Activated naive CD8-positive, alpha-beta T cell (primary cell): ENCODE measurements around the gene HOXA13.

Experiments used
- H3K27ac Mint-ChIP-seq: one replicate; pipeline ENCODE4 v1.8.0; 2021; ENCODE audit warnings: mixed read lengths
- H3K27me3 Mint-ChIP-seq: one replicate; pipeline ENCODE4 v1.8.0; 2021; ENCODE audit warnings: mixed read lengths
- H3K36me3 Mint-ChIP-seq: one replicate; pipeline ENCODE4 v1.8.0; 2021; ENCODE audit warnings: mixed read lengths
- H3K4me1 Mint-ChIP-seq: one replicate; pipeline ENCODE4 v1.8.0; 2021; ENCODE audit warnings: low read depth, mixed read lengths
- H3K4me3 Mint-ChIP-seq: one replicate; pipeline ENCODE4 v1.8.0; 2021; ENCODE audit warnings: mild to moderate bottlenecking, mixed read lengths
- H3K9me3 Mint-ChIP-seq: one replicate; pipeline ENCODE4 v1.8.0; 2021; ENCODE audit warnings: low read depth, mixed read lengths

HOXA13 gene

GRCh38 chr7:27217951-27218350 lies 18.1 kb upstream of the HOXA13 start:
- Mint-ChIP-seq H3K4me3 (no peak overlapping the region), H3K27ac (no peak overlapping the region), H3K36me3 (no peaks in the 10 kb centered on the region), H3K4me1 (peaks cover 12% of the 10 kb centered on the region), H3K27me3 (peaks cover 55% of the 10 kb centered on the region), H3K9me3 (no peaks in the 10 kb centered on the region)

- no peaks in the 10 kb centered on the region for H3K36me3 Mint-ChIP-seq
- H3K4me1 Mint-ChIP-seq, result peaks cover 16% of the 10 kb centered on the region
- no peak overlapping the region for H3K4me3 Mint-ChIP-seq
- H3K27ac Mint-ChIP-seq, result no peak overlapping the region
- H3K9me3 Mint-ChIP-seq, result no peaks in the 10 kb centered on the region
- peaks cover 59% of the 10 kb centered on the region for H3K27me3 Mint-ChIP-seq
Observed at GRCh38 chr7:27215356-27215755, 15.5 kb upstream of the HOXA13 start.

- Mint-ChIP-seq H3K36me3 (no peaks in the 10 kb centered on the region), H3K9me3 (no peaks in the 10 kb centered on the region), H3K4me3 (no peak overlapping the region), H3K27me3 (peaks cover 59% of the 10 kb centered on the region), H3K4me1 (peaks cover 12% of the 10 kb centered on the region), H3K27ac (no peak overlapping the region)
Observed at GRCh38 chr7:27214239-27214950, 14.5 kb upstream of the HOXA13 start.

GRCh38 chr7:27213433-27214238 lies 13.7 kb upstream of the HOXA13 start:
- no peak overlapping the region for H3K27ac Mint-ChIP-seq
- no peaks in the 10 kb centered on the region for H3K9me3 Mint-ChIP-seq
- H3K4me3 Mint-ChIP-seq, result no peak overlapping the region
- no peaks in the 10 kb centered on the region for H3K36me3 Mint-ChIP-seq
- H3K27me3 Mint-ChIP-seq, result peaks cover 59% of the 10 kb centered on the region
- H3K4me1 Mint-ChIP-seq, result peaks cover 12% of the 10 kb centered on the region

GRCh38 chr7:27212497-27213432 lies 12.9 kb upstream of the HOXA13 start:
- H3K9me3 Mint-ChIP-seq, result no peaks in the 10 kb centered on the region
- H3K4me1 Mint-ChIP-seq, result peaks cover 12% of the 10 kb centered on the region
- peak overlapping the region; percentile 46 for H3K4me3 Mint-ChIP-seq
- peaks cover 63% of the 10 kb centered on the region for H3K27me3 Mint-ChIP-seq
- no peaks in the 10 kb centered on the region for H3K36me3 Mint-ChIP-seq
- no peak overlapping the region for H3K27ac Mint-ChIP-seq

- Mint-ChIP-seq H3K36me3 (no peaks in the 10 kb centered on the region), H3K9me3 (no peaks in the 10 kb centered on the region), H3K4me1 (peaks cover 12% of the 10 kb centered on the region), H3K4me3 (no peak overlapping the region), H3K27me3 (peaks cover 67% of the 10 kb centered on the region), H3K27ac (no peak overlapping the region)
Observed at GRCh38 chr7:27211764-27212204, 11.9 kb upstream of the HOXA13 start.

GRCh38 chr7:27211084-27211446 lies 11.2 kb upstream of the HOXA13 start:
- H3K4me3 Mint-ChIP-seq, result no peak overlapping the region
- H3K27ac Mint-ChIP-seq, result no peak overlapping the region

GRCh38 chr7:27210441-27211083 lies 10.7 kb upstream of the HOXA13 start:
- Mint-ChIP-seq H3K27ac (no peak overlapping the region), H3K4me3 (peak overlapping the region; percentile 15), H3K4me1 (peaks cover 13% of the 10 kb centered on the region), H3K36me3 (no peaks in the 10 kb centered on the region), H3K27me3 (peaks cover 73% of the 10 kb centered on the region), H3K9me3 (no peaks in the 10 kb centered on the region)

More at GRCh38 chr7:27211084-27211446, 11.2 kb upstream of the HOXA13 start:
- H3K9me3 Mint-ChIP-seq, result no peaks in the 10 kb centered on the region
- peaks cover 12% of the 10 kb centered on the region for H3K4me1 Mint-ChIP-seq
- peaks cover 71% of the 10 kb centered on the region for H3K27me3 Mint-ChIP-seq
- no peaks in the 10 kb centered on the region for H3K36me3 Mint-ChIP-seq

- H3K4me1 Mint-ChIP-seq, result peaks cover 18% of the 10 kb centered on the region
- no peak overlapping the region for H3K27ac Mint-ChIP-seq
- H3K27me3 Mint-ChIP-seq, result peaks cover 72% of the 10 kb centered on the region
- peak overlapping the region; percentile 15 for H3K4me3 Mint-ChIP-seq
- no peaks in the 10 kb centered on the region for H3K36me3 Mint-ChIP-seq
- H3K9me3 Mint-ChIP-seq, result no peaks in the 10 kb centered on the region
Observed at GRCh38 chr7:27209933-27210440, 10.1 kb upstream of the HOXA13 start.

- Mint-ChIP-seq H3K9me3 (no peaks in the 10 kb centered on the region), H3K36me3 (no peaks in the 10 kb centered on the region), H3K27ac (no peak overlapping the region), H3K27me3 (peaks cover 73% of the 10 kb centered on the region), H3K4me3 (no peak overlapping the region), H3K4me1 (peaks cover 25% of the 10 kb centered on the region)
Observed at GRCh38 chr7:27208998-27209397, 9.1 kb upstream of the HOXA13 start.

GRCh38 chr7:27207348-27207985 lies 7.6 kb upstream of the HOXA13 start:
- H3K4me3 Mint-ChIP-seq, result no peak overlapping the region
- H3K4me1 Mint-ChIP-seq, result peaks cover 24% of the 10 kb centered on the region
- no peaks in the 10 kb centered on the region for H3K36me3 Mint-ChIP-seq
- H3K27ac Mint-ChIP-seq, result no peak overlapping the region
- no peaks in the 10 kb centered on the region for H3K9me3 Mint-ChIP-seq
- H3K27me3 Mint-ChIP-seq, result peaks cover 75% of the 10 kb centered on the region

- Mint-ChIP-seq H3K36me3 (no peaks in the 10 kb centered on the region), H3K27ac (no peak overlapping the region), H3K9me3 (no peaks in the 10 kb centered on the region), H3K4me3 (peak overlapping the region; percentile 40), H3K27me3 (peaks cover 71% of the 10 kb centered on the region), H3K4me1 (peaks cover 38% of the 10 kb centered on the region)
Observed at GRCh38 chr7:27205325-27206280, 5.7 kb upstream of the HOXA13 start.

GRCh38 chr7:27204851-27205322 lies 5.0 kb upstream of the HOXA13 start:
- Mint-ChIP-seq H3K36me3 (no peaks in the 10 kb centered on the region), H3K9me3 (no peaks in the 10 kb centered on the region), H3K27ac (no peak overlapping the region), H3K27me3 (peaks cover 66% of the 10 kb centered on the region), H3K4me1 (peaks cover 37% of the 10 kb centered on the region), H3K4me3 (peak overlapping the region; percentile 10)
